Effector memory CD8-positive, alpha-beta T cell (primary cell): ENCODE results near the gene CALU.

ENCODE experiments used
- ATAC-seq: fragments of 150-1000 bp; cut with Tn5 transposase; replicated peaks from 2 replicates; pipeline ENCODE4 v1.10.0; 2021; ENCODE audit warnings: mild to moderate bottlenecking, moderate library complexity
- DNase-seq, 3 experiments: peaks; one replicate each; pipeline ENCODE4 v3.0.0; 2021
- H3K27ac Mint-ChIP-seq, 2 donors: one replicate each; pipeline ENCODE4 v1.8.0; 2022; ENCODE audit warnings: mild to moderate bottlenecking in 2 of 2, mixed read lengths in 2 of 2, moderate library complexity in 2 of 2
- H3K27me3 Mint-ChIP-seq, 2 donors: one replicate each; pipeline ENCODE4 v1.8.0; 2022; ENCODE audit warnings: mixed read lengths in 2 of 2
- H3K36me3 Mint-ChIP-seq: one replicate; pipeline ENCODE4 v1.8.0; 2022; ENCODE audit warnings: mild to moderate bottlenecking, moderate library complexity, mixed read lengths; ENCODE audit not compliant: insufficient read depth
- H3K4me1 Mint-ChIP-seq, 2 donors: one replicate each; pipeline ENCODE4 v1.8.0; 2022; ENCODE audit warnings: low read depth in 2 of 2, mixed read lengths in 2 of 2
- H3K4me3 Mint-ChIP-seq, 2 donors: one replicate each; pipeline ENCODE4 v1.8.0; 2022; ENCODE audit warnings: mild to moderate bottlenecking in 2 of 2, mixed read lengths in 2 of 2, moderate library complexity in 2 of 2
- H3K9me3 Mint-ChIP-seq, 2 donors: one replicate each; pipeline ENCODE4 v1.8.0; 2022; ENCODE audit warnings: mixed read lengths in 2 of 2

Gene CALU

DNA sequence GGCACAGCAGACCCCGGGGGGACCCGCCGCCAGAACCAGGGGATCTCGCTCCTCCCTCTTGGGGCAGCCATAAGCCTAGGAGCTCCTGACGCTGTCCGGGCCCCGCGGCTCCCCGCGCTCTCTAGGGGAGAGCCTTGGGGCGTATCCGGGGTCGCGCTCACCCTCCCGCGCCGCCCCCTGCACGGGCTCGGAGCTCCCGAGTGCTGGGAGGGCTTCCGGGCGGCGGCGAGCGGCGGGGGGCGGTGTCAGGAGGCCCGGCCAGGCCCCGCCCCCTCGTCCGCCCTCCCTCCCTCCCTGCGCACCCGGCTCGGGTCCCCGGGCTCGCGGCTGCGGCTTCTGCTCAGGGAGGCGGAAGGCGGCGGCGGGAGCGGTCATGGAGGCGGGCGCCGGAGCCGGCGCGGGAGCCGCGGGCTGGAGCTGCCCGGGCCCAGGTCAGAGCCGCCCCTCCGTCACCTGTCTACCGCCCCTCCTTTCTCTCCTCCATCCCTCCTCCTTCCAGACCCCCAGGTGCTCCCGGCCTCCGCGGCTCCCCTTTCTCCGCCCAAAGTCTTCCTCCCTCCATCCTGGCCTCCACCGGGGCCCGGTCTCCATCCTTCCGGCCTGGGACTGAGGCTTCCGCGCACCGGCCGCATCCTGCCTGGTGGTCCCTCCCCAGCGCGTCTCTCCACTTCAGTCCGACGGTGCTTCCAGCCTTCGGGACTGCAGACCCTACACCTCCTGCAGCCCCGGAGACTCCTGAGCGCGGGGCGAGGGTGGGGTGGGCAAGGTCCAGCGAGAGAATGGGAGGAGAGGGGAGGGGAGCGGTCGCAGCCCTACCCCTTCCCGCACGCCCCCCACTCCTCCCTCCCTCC is 52.2 kb downstream of the CALU start, which contains the start of gene CCDC136:
Gene CCDC136, plus strand, starts transcription at position 848 of the 851 bp plus-strand sequence. CDS start 444 bp downstream, outside the sequence.
- DNase-seq (peak; percentile 69 to 71 (median 70)), ATAC-seq (peak; percentile 87)
- Mint-ChIP-seq H3K27ac (peak within 1 kb of the TSS; percentile 49 to 92), H3K4me3 (peak within 1 kb of the TSS; percentile 87 to 89), H3K4me1 (peaks cover 7 to 8% of the 10 kb centered on the region in 2 donors), H3K27me3 (no peaks in the 10 kb centered on the region), H3K36me3 (peaks cover 6% of the 10 kb centered on the region), H3K9me3 (no peaks in the 10 kb centered on the region)

DNA sequence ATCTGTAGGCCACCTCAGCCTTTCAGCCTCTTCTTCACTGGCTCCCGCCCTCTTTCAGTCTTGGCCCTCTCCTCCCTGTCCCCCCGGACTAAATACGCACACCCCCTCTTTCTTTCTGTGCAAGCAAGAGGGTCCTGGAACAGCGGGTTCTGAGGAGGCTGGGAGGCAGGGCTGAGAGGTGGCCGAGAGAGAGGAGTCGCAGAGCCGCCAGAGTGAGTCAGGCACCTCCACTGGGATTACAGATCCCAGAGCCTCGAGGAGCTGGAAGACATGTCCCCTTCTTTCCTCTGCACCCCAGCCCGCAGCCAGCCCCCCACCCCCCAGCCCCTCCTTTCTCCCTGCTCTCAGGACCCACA is 52.8 kb downstream of the CALU start:
- peak overlapping the region; percentile 87 to 89 for H3K4me3 Mint-ChIP-seq
- peaks cover 7 to 8% of the 10 kb centered on the region in 2 donors for H3K4me1 Mint-ChIP-seq
- no peak for DNase-seq
- H3K27ac Mint-ChIP-seq, result no peak overlapping the region
- no peaks in the 10 kb centered on the region for H3K9me3 Mint-ChIP-seq
- peaks cover 6% of the 10 kb centered on the region for H3K36me3 Mint-ChIP-seq
- no peaks in the 10 kb centered on the region for H3K27me3 Mint-ChIP-seq
- ATAC-seq, result no peak

DNA sequence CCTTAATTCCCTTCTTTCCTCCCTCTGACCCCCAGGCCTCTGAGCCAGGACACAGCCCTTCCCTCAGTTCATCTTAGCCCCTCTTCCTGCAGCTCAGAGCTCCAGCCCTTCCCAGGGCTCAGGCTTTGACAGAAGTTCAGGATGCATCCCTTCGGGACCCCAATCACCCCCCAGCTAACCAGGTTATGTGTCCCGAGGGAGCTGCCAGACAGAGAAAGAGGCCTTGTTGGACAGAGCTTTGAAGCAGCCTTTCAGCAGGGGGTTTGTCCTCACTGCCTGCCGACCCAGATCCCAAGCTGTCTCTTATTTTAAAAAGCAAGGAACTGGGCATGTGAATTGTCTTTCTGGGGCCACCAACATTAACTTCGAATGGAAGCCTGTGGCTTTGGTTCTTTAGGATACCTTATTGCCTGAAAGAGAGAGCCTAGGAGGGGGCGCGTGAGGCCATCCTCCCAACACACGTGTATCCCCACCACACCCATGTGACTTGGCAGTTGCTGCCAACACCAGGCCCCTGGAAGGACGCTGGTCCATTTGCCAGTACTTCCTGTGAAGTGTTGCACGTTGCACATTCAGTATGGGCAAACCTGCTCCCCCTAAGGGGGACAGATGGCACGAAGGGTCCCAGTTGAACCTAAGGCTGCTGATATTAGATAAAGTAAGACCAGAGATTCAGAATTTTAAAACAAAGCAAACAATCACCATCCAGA is 53.5 kb downstream of the CALU start:
- ATAC-seq, result no peak
- Mint-ChIP-seq H3K27me3 (no peaks in the 10 kb centered on the region), H3K4me3 (peak overlapping the region; percentile 87 to 89), H3K4me1 (peaks cover 7 to 8% of the 10 kb centered on the region in 2 donors), H3K27ac (peak overlapping the region in 1 of 2 donors; percentile 49), H3K9me3 (no peaks in the 10 kb centered on the region), H3K36me3 (peaks cover 6% of the 10 kb centered on the region)
- no peak for DNase-seq

- peaks cover 6% of the 10 kb centered on the region for H3K36me3 Mint-ChIP-seq
- H3K27ac Mint-ChIP-seq, result no peak overlapping the region
- ATAC-seq, result no peak
- H3K4me3 Mint-ChIP-seq, result peak overlapping the region in 1 of 2 donors; percentile 87
- H3K9me3 Mint-ChIP-seq, result no peaks in the 10 kb centered on the region
- DNase-seq, result no peak
- no peaks in the 10 kb centered on the region for H3K27me3 Mint-ChIP-seq
- H3K4me1 Mint-ChIP-seq, result peaks cover 7 to 8% of the 10 kb centered on the region in 2 donors
Observed at GRCh38 chr7:128793181-128793547, 54.0 kb downstream of the CALU start.

- H3K4me1 Mint-ChIP-seq, result peaks cover 7 to 8% of the 10 kb centered on the region in 2 donors
- DNase-seq (no peak), ATAC-seq (no peak)
- no peaks in the 10 kb centered on the region for H3K9me3 Mint-ChIP-seq
- peak overlapping the region in 1 of 2 donors; percentile 11 for H3K27ac Mint-ChIP-seq
- H3K36me3 Mint-ChIP-seq, result peaks cover 6% of the 10 kb centered on the region
- H3K4me3 Mint-ChIP-seq, result no peak overlapping the region
- no peaks in the 10 kb centered on the region for H3K27me3 Mint-ChIP-seq
Observed at GRCh38 chr7:128794020-128794419, 54.9 kb downstream of the CALU start.

- no peak overlapping the region for H3K4me3 Mint-ChIP-seq
- ATAC-seq, result no peak
Observed at GRCh38 chr7:128794436-128794835, 55.3 kb downstream of the CALU start.

GRCh38 chr7:128795129-128795528 is 56.0 kb downstream of the CALU start:
- H3K36me3 Mint-ChIP-seq, result peaks cover 6% of the 10 kb centered on the region
- H3K4me1 Mint-ChIP-seq, result peaks cover 7% of the 10 kb centered on the region in 2 donors
- no peak for DNase-seq
- no peaks in the 10 kb centered on the region for H3K9me3 Mint-ChIP-seq
- H3K27ac Mint-ChIP-seq, result peak overlapping the region in 1 of 2 donors; percentile 22
- ATAC-seq, result no peak
- no peaks in the 10 kb centered on the region for H3K27me3 Mint-ChIP-seq
- no peak overlapping the region for H3K4me3 Mint-ChIP-seq

More at GRCh38 chr7:128794436-128794835, 55.3 kb downstream of the CALU start:
- Mint-ChIP-seq H3K36me3 (peaks cover 6% of the 10 kb centered on the region), H3K27ac (peak overlapping the region in 1 of 2 donors; percentile 11), H3K4me1 (peaks cover 7 to 8% of the 10 kb centered on the region in 2 donors), H3K27me3 (no peaks in the 10 kb centered on the region), H3K9me3 (no peaks in the 10 kb centered on the region)
- DNase-seq, result no peak

GRCh38 chr7:128796327-128796726 is 57.2 kb downstream of the CALU start:
- H3K27ac Mint-ChIP-seq, result no peak overlapping the region
- no peak for ATAC-seq
- H3K27me3 Mint-ChIP-seq, result no peaks in the 10 kb centered on the region
- no peaks in the 10 kb centered on the region for H3K9me3 Mint-ChIP-seq
- H3K4me3 Mint-ChIP-seq, result no peak overlapping the region
- DNase-seq, result no peak
- H3K36me3 Mint-ChIP-seq, result peaks cover 3% of the 10 kb centered on the region
- H3K4me1 Mint-ChIP-seq, result peaks cover 2 to 3% of the 10 kb centered on the region in 2 donors

DNA sequence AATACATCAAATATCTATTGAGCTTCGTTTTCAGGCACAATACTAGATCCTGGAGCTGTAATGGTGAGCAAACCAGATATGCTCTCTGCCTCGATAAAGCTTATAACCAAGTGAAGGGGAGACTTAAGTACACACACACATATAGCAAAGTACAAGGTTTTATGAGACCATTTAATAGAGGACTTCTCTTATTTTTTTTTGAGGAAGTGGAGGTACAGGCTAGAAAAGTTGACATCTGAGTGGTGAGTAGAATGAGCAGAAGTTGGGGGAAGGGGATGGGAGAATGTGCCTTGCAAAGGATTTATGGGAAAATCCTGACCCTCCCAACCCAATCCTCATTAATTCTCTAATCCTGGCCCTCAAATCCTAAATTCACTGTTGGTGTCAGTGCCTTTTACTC is 60.3 kb downstream of the CALU start:
- Mint-ChIP-seq H3K36me3 (peaks cover 3% of the 10 kb centered on the region), H3K27ac (no peak overlapping the region), H3K4me3 (no peak overlapping the region), H3K9me3 (no peaks in the 10 kb centered on the region), H3K27me3 (no peaks in the 10 kb centered on the region), H3K4me1 (no peaks in the 10 kb centered on the region)
- DNase-seq, result no peak
- ATAC-seq, result no peak

DNA sequence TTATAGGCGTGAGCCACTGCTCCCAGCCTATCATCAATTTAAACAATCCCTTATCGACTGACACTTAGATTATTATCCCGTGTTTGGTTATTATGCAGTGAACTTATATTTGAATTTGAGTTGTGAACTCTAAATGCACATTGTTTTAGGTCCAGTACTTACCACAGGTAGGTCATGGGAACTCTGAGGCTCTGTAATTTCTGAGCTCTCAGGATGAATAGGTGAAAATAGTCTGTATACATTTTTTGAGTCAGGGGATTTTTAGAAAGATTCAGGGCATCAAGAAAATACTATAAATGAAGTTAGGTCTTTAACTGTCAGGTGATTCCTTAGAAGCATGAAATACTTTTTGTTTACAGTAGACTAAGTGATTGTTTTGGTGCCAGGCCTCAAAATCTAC is 61.4 kb downstream of the CALU start:
- no peak overlapping the region for H3K27ac Mint-ChIP-seq
- no peaks in the 10 kb centered on the region for H3K27me3 Mint-ChIP-seq
- ATAC-seq (no peak), DNase-seq (no peak)
- no peaks in the 10 kb centered on the region for H3K9me3 Mint-ChIP-seq
- peaks cover 3% of the 10 kb centered on the region for H3K36me3 Mint-ChIP-seq
- H3K4me3 Mint-ChIP-seq, result no peak overlapping the region
- no peaks in the 10 kb centered on the region for H3K4me1 Mint-ChIP-seq

GRCh38 chr7:128801003-128801402 is 61.8 kb downstream of the CALU start:
- H3K27ac Mint-ChIP-seq, result no peak overlapping the region
- H3K9me3 Mint-ChIP-seq, result no peaks in the 10 kb centered on the region
- no peaks in the 10 kb centered on the region for H3K4me1 Mint-ChIP-seq
- no peak overlapping the region for H3K4me3 Mint-ChIP-seq
- peaks cover 2% of the 10 kb centered on the region for H3K36me3 Mint-ChIP-seq
- ATAC-seq (no peak), DNase-seq (no peak)
- no peaks in the 10 kb centered on the region for H3K27me3 Mint-ChIP-seq

GRCh38 chr7:128801667-128802418 is 62.7 kb downstream of the CALU start:
- Mint-ChIP-seq H3K27me3 (no peaks in the 10 kb centered on the region), H3K36me3 (no peaks in the 10 kb centered on the region), H3K4me3 (no peak overlapping the region), H3K4me1 (no peaks in the 10 kb centered on the region), H3K27ac (no peak overlapping the region), H3K9me3 (no peaks in the 10 kb centered on the region)
- DNase-seq (no peak), ATAC-seq (no peak)

- DNase-seq (no peak), ATAC-seq (no peak)
- no peak overlapping the region for H3K4me3 Mint-ChIP-seq
- H3K4me1 Mint-ChIP-seq, result no peaks in the 10 kb centered on the region
- no peak overlapping the region for H3K27ac Mint-ChIP-seq
- no peaks in the 10 kb centered on the region for H3K27me3 Mint-ChIP-seq
- H3K36me3 Mint-ChIP-seq, result no peaks in the 10 kb centered on the region
- no peaks in the 10 kb centered on the region for H3K9me3 Mint-ChIP-seq
Observed at GRCh38 chr7:128804484-128804883, 65.3 kb downstream of the CALU start.
